Peyer's patch (tissue), 4 donors: ENCODE measurements around the gene CACNA1B. TPM values are rescaled to one million over a fixed set of nuclear protein-coding genes. Genes with fewer than 3 reads are reported as not detected.

Experiments
- DNase-seq, 3 donors: peaks; one replicate each; pipeline ENCODE4 v3.0.0-alpha.2; 2017 to 2019
- H3K27ac ChIP-seq, 4 donors: fragments of 200-600 bp; sonication (generic); one replicate each; pipeline ENCODE4 v1.5.1; 2016 to 2019
- H3K27me3 ChIP-seq, 2 donors: fragments of 200-600 bp; sonication (generic); one replicate each; pipeline ENCODE4 v1.5.1; 2019
- H3K36me3 ChIP-seq, 3 donors: fragments of 200-600 bp; sonication (generic); one replicate each; pipeline ENCODE4 v1.5.1; 2016 to 2019
- H3K4me1 ChIP-seq, 4 donors: fragments of 200-600 bp; sonication (generic); one replicate each; pipeline ENCODE4 v1.5.1; 2016 to 2019
- H3K4me3 ChIP-seq, 4 donors: fragments of 200-600 bp; sonication (generic); 1 replicate in 3 of 4; 2 replicates in 1 of 4; pipeline ENCODE4 v1.5.1; 2016 to 2019; ENCODE audit warnings: mild to moderate bottlenecking in 1 of 4
- H3K9me3 ChIP-seq, 4 donors: fragments of 200-600 bp; sonication (generic); one replicate each; pipeline ENCODE4 v1.5.1; 2016 to 2019; ENCODE audit warnings: mild to moderate bottlenecking in 1 of 4
- POLR2A ChIP-seq, 2 donors: fragments of 450-650 bp; IDR thresholded peaks; one replicate each; pipeline ENCODE4 v1.5.1; 2017; ENCODE audit warnings: antibody characterized with exemption in 2 of 2, mild to moderate bottlenecking in 2 of 2, moderate library complexity in 2 of 2
- total RNA-seq, 4 donors: library from RNA; depleted of rRNA; stranded (reverse); fragments of >200 nt; gene quantifications; one replicate each; pipeline ENCODE4 v1.1.0, GENCODE V29; 2016
- TF ChIP-seq, protein P1 (sequence below), 6 experiments: fragments of 450-650 bp in 4 of 6; fragments of 200-600 bp in 2 of 6; sonication (generic) in 1 of 6; IDR thresholded peaks; one replicate each; pipeline ENCODE4 v1.5.1; 2017 to 2019; ENCODE audit warnings: antibody characterized with exemption in 6 of 6, mild to moderate bottlenecking in 3 of 6, moderate library complexity in 1 of 6

The CACNA1B gene
- total RNA-seq, 4 donors from 2014 or later, result 0.13 to 0.83 (median 0.38) TPM; not detected in 1

DNA sequence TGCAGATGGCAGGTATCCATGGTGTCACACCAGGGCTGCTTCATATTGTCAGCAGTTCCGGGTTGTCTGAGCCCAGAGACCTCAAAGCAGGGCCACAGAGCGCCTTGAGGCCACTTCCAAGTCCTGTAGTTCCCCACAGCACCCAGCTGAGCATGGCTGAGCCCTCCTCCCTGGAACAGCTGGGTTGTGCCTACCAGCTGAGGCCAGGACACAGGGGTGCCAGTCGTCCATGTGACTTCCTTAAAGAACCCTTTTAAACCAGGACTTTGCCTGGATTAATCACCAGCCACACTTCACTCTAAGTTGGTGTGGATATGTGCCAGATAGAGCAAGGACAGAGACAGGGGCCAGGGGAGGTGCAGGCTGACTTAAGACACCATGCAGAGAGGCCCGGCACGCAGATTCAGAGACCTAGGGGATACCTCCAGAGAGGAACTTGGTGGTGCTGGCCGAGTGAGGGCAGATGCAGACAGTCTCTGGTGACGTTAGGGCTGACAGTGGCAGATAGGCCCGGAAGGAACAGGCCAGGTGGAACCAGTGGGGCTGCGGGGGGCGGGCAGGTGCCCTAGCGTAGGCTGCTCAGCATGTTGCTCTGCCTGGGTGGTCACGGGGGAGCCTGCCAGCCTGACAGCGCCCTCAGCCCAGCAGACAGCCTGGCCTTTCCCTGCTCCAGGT lies 142.7 kb downstream of the CACNA1B start:
- Histone ChIP-seq H3K9me3 (no peaks in the 10 kb centered on the region), H3K27ac (no peak overlapping the region), H3K4me1 (peaks cover 0 to 9% (median 0%) of the 10 kb centered on the region in 4 donors), H3K36me3 (no peaks in the 10 kb centered on the region), H3K4me3 (no peak overlapping the region), H3K27me3 (peaks cover 0 to 13% of the 10 kb centered on the region in 2 donors)
- peak in 1 of 3 donors; percentile 9 for DNase-seq
- TF ChIP-seq, protein P1, sequence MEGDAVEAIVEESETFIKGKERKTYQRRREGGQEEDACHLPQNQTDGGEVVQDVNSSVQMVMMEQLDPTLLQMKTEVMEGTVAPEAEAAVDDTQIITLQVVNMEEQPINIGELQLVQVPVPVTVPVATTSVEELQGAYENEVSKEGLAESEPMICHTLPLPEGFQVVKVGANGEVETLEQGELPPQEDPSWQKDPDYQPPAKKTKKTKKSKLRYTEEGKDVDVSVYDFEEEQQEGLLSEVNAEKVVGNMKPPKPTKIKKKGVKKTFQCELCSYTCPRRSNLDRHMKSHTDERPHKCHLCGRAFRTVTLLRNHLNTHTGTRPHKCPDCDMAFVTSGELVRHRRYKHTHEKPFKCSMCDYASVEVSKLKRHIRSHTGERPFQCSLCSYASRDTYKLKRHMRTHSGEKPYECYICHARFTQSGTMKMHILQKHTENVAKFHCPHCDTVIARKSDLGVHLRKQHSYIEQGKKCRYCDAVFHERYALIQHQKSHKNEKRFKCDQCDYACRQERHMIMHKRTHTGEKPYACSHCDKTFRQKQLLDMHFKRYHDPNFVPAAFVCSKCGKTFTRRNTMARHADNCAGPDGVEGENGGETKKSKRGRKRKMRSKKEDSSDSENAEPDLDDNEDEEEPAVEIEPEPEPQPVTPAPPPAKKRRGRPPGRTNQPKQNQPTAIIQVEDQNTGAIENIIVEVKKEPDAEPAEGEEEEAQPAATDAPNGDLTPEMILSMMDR (IDR thresholded peaks at IDR 0.05), result no peak
- no peak for TF ChIP-seq POLR2A (IDR thresholded peaks at IDR 0.05)

DNA sequence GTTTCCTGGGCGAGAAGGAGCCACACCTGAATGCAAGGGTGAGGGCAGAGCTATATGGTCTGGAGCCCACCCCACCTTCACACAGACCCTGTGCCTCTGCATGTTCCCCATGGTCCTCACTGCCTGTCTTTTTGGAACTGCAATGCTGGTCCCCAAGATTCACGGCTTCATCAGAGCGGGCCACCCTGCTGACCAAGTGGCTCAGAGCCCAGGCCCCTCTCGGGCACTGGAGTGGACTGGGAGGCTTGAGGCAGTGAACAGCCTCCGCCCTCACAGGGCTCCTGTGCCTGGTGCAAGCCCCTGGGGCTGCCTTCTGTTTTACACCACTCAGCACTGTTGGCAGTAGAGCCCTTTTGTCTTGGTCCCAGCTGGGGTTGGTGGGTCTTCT lies 143.2 kb downstream of the CACNA1B start:
- TF ChIP-seq POLR2A (IDR thresholded peaks at IDR 0.05), result no peak
- TF ChIP-seq, protein P1 (IDR thresholded peaks at IDR 0.05), result no peak
- Histone ChIP-seq H3K27me3 (peaks cover 0 to 13% of the 10 kb centered on the region in 2 donors), H3K4me3 (no peak overlapping the region), H3K36me3 (no peaks in the 10 kb centered on the region), H3K9me3 (no peaks in the 10 kb centered on the region), H3K4me1 (peaks cover 0 to 9% (median 0%) of the 10 kb centered on the region in 4 donors), H3K27ac (no peak overlapping the region)
- no peak for DNase-seq

DNA sequence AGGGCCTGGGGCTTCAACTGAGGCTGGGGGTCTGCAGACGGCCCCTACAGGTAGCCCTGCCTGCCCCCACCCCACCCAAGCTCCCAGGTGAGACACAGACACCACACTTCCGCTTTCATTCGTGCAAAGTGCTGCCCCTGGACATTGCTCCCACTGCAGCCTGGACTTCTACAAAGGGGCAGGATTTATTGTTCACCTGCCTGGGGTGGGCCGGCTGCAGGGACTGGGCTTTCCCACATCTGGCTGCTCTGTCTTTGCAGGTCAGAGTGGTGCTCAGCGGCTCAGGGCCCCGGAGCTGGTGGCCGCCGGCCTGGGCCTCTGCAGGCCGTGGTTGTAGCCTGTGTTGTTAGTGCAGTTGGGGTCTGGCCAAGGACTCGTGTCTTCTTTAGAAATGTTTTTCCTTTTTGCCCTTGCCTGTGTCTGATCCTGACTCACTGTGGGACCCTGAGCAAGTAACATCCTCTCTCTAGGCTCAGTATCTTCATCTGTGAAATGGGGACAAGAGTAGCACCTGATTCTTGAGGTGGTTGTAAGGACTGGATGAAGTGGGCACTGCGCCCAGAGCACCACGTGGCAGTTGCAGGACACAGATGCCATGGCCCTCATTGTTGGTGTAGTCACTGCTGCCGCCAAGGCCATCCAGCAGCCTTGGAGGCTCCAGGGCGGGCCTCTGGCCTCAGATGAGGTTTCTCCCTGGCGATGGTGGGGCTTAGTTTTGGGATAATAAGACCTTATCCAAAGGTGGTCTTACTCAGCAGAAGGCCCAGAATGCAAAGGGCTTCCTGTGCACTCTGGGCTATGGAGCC lies 143.9 kb downstream of the CACNA1B start:
- H3K27me3 ChIP-seq, result peaks cover 0 to 13% of the 10 kb centered on the region in 2 donors
- DNase-seq, result no peak
- H3K27ac ChIP-seq, result no peak overlapping the region
- no peak for TF ChIP-seq POLR2A (IDR thresholded peaks at IDR 0.05)
- TF ChIP-seq, protein P1 (IDR thresholded peaks at IDR 0.05), result no peak
- H3K4me3 ChIP-seq, result no peak overlapping the region
- H3K36me3 ChIP-seq, result no peaks in the 10 kb centered on the region
- H3K4me1 ChIP-seq, result peaks cover 0 to 9% (median 0%) of the 10 kb centered on the region in 4 donors
- H3K9me3 ChIP-seq, result no peaks in the 10 kb centered on the region

DNA sequence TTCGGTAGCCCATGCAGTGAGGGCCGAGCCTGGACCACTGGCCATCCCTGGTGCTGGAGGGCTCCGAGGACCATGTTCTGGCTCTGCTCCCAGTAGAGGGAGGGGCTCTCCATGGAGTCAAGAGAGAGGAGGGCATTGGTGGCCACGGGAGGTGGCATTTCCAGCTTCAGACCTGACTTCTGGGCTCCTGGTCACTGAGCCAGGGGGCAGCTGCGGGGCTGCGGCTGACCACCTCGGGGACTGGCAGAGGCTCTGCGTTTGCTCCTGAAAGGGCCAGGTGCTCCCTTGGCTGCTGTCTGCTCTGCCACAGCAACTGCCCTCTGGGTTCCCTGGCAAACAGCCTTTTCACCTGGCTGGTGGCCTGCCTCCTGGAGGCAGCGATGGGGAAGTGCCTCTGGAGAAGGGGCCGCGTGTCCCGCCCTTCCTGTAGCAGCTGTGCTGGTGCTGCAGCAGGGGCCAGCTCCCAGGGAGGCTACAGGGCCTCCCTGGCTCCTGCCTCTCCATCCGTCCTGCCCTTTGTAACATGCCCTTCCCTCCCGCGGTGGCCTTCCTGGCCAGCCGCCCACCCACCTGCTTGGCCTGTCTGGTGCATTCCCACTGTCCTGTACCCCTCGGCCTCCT lies 144.6 kb downstream of the CACNA1B start:
- H3K9me3 ChIP-seq, result no peaks in the 10 kb centered on the region
- no peak overlapping the region for H3K4me3 ChIP-seq
- no peak overlapping the region for H3K27ac ChIP-seq
- DNase-seq, result peak in 2 of 3 donors; percentile 4 to 45
- peaks cover 0 to 9% (median 0%) of the 10 kb centered on the region in 4 donors for H3K4me1 ChIP-seq
- H3K36me3 ChIP-seq, result no peaks in the 10 kb centered on the region
- peaks cover 0 to 13% of the 10 kb centered on the region in 2 donors for H3K27me3 ChIP-seq
- no peak for TF ChIP-seq POLR2A (IDR thresholded peaks at IDR 0.05)
- TF ChIP-seq, protein P1 (IDR thresholded peaks at IDR 0.05), result peak in 3 of 6 experiments; percentile 13 to 18 (median 17)

DNA sequence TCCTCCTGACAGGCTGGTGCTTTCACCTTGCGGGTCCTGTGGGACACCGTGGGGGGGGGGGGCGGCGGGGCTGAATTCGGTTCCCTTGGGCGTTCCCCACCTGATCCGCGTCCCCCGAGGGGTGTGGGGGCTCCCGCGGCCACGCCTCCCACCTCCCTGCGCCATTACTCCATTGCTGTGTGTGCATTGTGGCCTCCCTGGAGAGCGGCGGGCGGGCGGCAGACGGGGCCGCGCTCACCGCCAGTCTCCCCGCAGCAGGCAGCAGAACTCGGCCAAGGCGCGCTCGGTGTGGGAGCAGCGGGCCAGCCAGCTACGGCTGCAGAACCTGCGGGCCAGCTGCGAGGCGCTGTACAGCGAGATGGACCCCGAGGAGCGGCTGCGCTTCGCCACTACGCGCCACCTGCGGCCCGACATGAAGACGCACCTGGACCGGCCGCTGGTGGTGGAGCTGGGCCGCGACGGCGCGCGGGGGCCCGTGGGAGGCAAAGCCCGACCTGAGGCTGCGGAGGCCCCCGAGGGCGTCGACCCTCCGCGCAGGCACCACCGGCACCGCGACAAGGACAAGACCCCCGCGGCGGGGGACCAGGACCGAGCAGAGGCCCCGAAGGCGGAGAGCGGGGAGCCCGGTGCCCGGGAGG lies 145.3 kb downstream of the CACNA1B start:
- no peak overlapping the region for H3K27ac ChIP-seq
- no peak overlapping the region for H3K4me3 ChIP-seq
- no peak for DNase-seq
- TF ChIP-seq, protein P1 (IDR thresholded peaks at IDR 0.05), result no peak
- TF ChIP-seq POLR2A (IDR thresholded peaks at IDR 0.05), result no peak
- H3K27me3 ChIP-seq, result peaks cover 0 to 13% of the 10 kb centered on the region in 2 donors
- no peaks in the 10 kb centered on the region for H3K36me3 ChIP-seq
- H3K9me3 ChIP-seq, result no peaks in the 10 kb centered on the region
- H3K4me1 ChIP-seq, result peaks cover 0 to 9% (median 0%) of the 10 kb centered on the region in 4 donors
